ENCODE data around the gene ALPG.
"Not testable (repeated sequence)": the region's sequence is repeated elsewhere in the genome, so short reads cannot be mapped to it uniquely, and the experiment has no call there.

Gene ALPG

GRCh38 chr2:232444409-232445148 lies 37.9 kb downstream of the ALPG start:
- no peaks in the 10 kb centered on the region for H3K27me3 ChIP-seq
- no peak overlapping the region for H3K4me3 ChIP-seq
- TF ChIP-seq Cebpa-rat (IDR thresholded peaks at IDR 0.05), result no peak
- no peak overlapping the region for H3K9ac ChIP-seq
- H3K4me2 ChIP-seq, result peak overlapping the region; percentile 40
- 0 out of 2 replicates have a peak overlapping the region, but pooled peaks have one; percentile 18 for H3K27ac ChIP-seq
- no peaks in the 10 kb centered on the region for H4K20me1 ChIP-seq
- H3K4me1 ChIP-seq, result peaks cover 11% of the 10 kb centered on the region
- no peaks in the 10 kb centered on the region for H3K36me3 ChIP-seq
- no peaks in the 10 kb centered on the region for H3K9me3 ChIP-seq

GRCh38 chr2:232445149-232445885 lies 38.7 kb downstream of the ALPG start:
- not testable (repeated sequence) for H3K27me3 ChIP-seq, H3K9ac ChIP-seq, H3K4me3 ChIP-seq, H3K36me3 ChIP-seq, H3K4me2 ChIP-seq, H3K9me3 ChIP-seq, H4K20me1 ChIP-seq, H3K27ac ChIP-seq
- H3K4me1 ChIP-seq, result peaks cover 16% of the 10 kb centered on the region

- H3K4me3 ChIP-seq, H4K20me1 ChIP-seq, H3K9me3 ChIP-seq, H3K36me3 ChIP-seq, H3K4me2 ChIP-seq, H3K27ac ChIP-seq, H3K9ac ChIP-seq, H3K27me3 ChIP-seq: not testable (repeated sequence)
- H3K4me1 ChIP-seq, result peaks cover 16% of the 10 kb centered on the region
Measured at GRCh38 chr2:232446266-232446777, 39.7 kb downstream of the ALPG start.

- no peaks in the 10 kb centered on the region for H4K20me1 ChIP-seq
- no peaks in the 10 kb centered on the region for H3K36me3 ChIP-seq
- H3K27me3 ChIP-seq, result no peaks in the 10 kb centered on the region
- no peak overlapping the region for H3K4me2 ChIP-seq
- H3K9me3 ChIP-seq, result no peaks in the 10 kb centered on the region
- no peak overlapping the region for H3K4me3 ChIP-seq
- H3K9ac ChIP-seq, result no peak overlapping the region
- peaks cover 16% of the 10 kb centered on the region for H3K4me1 ChIP-seq
- TF ChIP-seq Cebpa-rat (IDR thresholded peaks at IDR 0.05), result no peak
- no peak overlapping the region for H3K27ac ChIP-seq
Measured at GRCh38 chr2:232447091-232447620, 40.5 kb downstream of the ALPG start.

- no peak overlapping the region for H3K27ac ChIP-seq
- H3K4me3 ChIP-seq, result no peak overlapping the region
- no peaks in the 10 kb centered on the region for H3K27me3 ChIP-seq
- no peaks in the 10 kb centered on the region for H4K20me1 ChIP-seq
- no peak overlapping the region for H3K9ac ChIP-seq
- peaks cover 16% of the 10 kb centered on the region for H3K4me1 ChIP-seq
- H3K9me3 ChIP-seq, result no peaks in the 10 kb centered on the region
- H3K4me2 ChIP-seq, result no peak overlapping the region
- TF ChIP-seq Cebpa-rat (IDR thresholded peaks at IDR 0.05), result no peak
- H3K36me3 ChIP-seq, result no peaks in the 10 kb centered on the region
Measured at GRCh38 chr2:232447638-232448303, 41.1 kb downstream of the ALPG start.

- H4K20me1 ChIP-seq, result no peaks in the 10 kb centered on the region
- no peaks in the 10 kb centered on the region for H3K9me3 ChIP-seq
- TF ChIP-seq Cebpa-rat (IDR thresholded peaks at IDR 0.05), result no peak
- no peaks in the 10 kb centered on the region for H3K36me3 ChIP-seq
- no peak overlapping the region for H3K9ac ChIP-seq
- H3K4me3 ChIP-seq, result no peak overlapping the region
- H3K4me1 ChIP-seq, result peaks cover 16% of the 10 kb centered on the region
- no peak overlapping the region for H3K27ac ChIP-seq
- H3K27me3 ChIP-seq, result no peaks in the 10 kb centered on the region
- H3K4me2 ChIP-seq, result no peak overlapping the region
Measured at GRCh38 chr2:232448304-232448690, 41.7 kb downstream of the ALPG start.

- Histone ChIP-seq H4K20me1 (no peaks in the 10 kb centered on the region), H3K9ac (no peak overlapping the region), H3K9me3 (no peaks in the 10 kb centered on the region), H3K36me3 (no peaks in the 10 kb centered on the region), H3K4me1 (peaks cover 5% of the 10 kb centered on the region; the same call in 1 of the 2 replicates), H3K27ac (no peak overlapping the region), H3K4me3 (no peak overlapping the region), H3K4me2 (peak overlapping the region; percentile 12; the same call in 1 of the 2 replicates), H3K27me3 (no peaks in the 10 kb centered on the region)
- no peak for TF ChIP-seq Cebpa-rat (IDR thresholded peaks at IDR 0.05)
Measured at GRCh38 chr2:232449964-232450363, 43.3 kb downstream of the ALPG start.

- H3K27ac ChIP-seq, H3K4me1 ChIP-seq, H3K4me2 ChIP-seq, H3K4me3 ChIP-seq, H3K9ac ChIP-seq, H3K27me3 ChIP-seq, H4K20me1 ChIP-seq, H3K9me3 ChIP-seq, H3K36me3 ChIP-seq: not testable (repeated sequence)
Measured at GRCh38 chr2:232451645-232452044, 45.0 kb downstream of the ALPG start.

- Histone ChIP-seq H4K20me1 (no peaks in the 10 kb centered on the region), H3K4me2 (no peak overlapping the region), H3K27ac (no peak overlapping the region), H3K36me3 (no peaks in the 10 kb centered on the region), H3K4me1 (peaks cover 5% of the 10 kb centered on the region; the same call in 1 of the 2 replicates), H3K4me3 (no peak overlapping the region), H3K9ac (no peak overlapping the region), H3K9me3 (no peaks in the 10 kb centered on the region), H3K27me3 (no peaks in the 10 kb centered on the region)
- no peak for TF ChIP-seq Cebpa-rat (IDR thresholded peaks at IDR 0.05)
Measured at GRCh38 chr2:232454630-232455029, 48.0 kb downstream of the ALPG start.
